Left hindlimb (tissue), 1 donor: Measurements from ENCODE around the gene SLC16A3.
A peak's percentile ranks its signal among the peaks of the same experiment; 100 is the strongest.

Experiments
- DNase-seq: peaks from one replicate; pipeline ENCODE4 v3.0.0-alpha.2; 2018

SLC16A3 gene

GRCh38 chr17:82224666-82225065 lies 4.2 kb upstream of the SLC16A3 start:
- DNase-seq = no peak

GRCh38 chr17:82225368-82226029 lies 3.3 kb upstream of the SLC16A3 start:
- DNase-seq = no peak

- DNase-seq = no peak
Observed at GRCh38 chr17:82226146-82226808, 2.6 kb upstream of the SLC16A3 start.

GRCh38 chr17:82226809-82227628 lies 1.8 kb upstream of the SLC16A3 start:
- no peak for DNase-seq

- DNase-seq = no peak
Observed at GRCh38 chr17:82227629-82228277, 1.1 kb upstream of the SLC16A3 start.

- no peak for DNase-seq
Observed at GRCh38 chr17:82228278-82228841, 482 bp upstream of the SLC16A3 start.

- DNase-seq = no peak
Observed at GRCh38 chr17:82229698-82230608, 1.1 kb downstream of the SLC16A3 start.

- DNase-seq = peak; percentile 89
Observed at GRCh38 chr17:82230609-82231311, 1.9 kb downstream of the SLC16A3 start.

- no peak for DNase-seq
Observed at GRCh38 chr17:82231312-82231561, 2.4 kb downstream of the SLC16A3 start.

- peak; percentile 81 for DNase-seq
Observed at GRCh38 chr17:82231562-82232321, 2.9 kb downstream of the SLC16A3 start.

GRCh38 chr17:82232322-82232820 lies 3.5 kb downstream of the SLC16A3 start:
- peak; percentile 53 for DNase-seq

- peak; percentile 45 for DNase-seq
Observed at GRCh38 chr17:82232876-82233785, 4.3 kb downstream of the SLC16A3 start.

- peak; percentile 32 for DNase-seq
Observed at GRCh38 chr17:82234211-82235055, 5.6 kb downstream of the SLC16A3 start.

GRCh38 chr17:82235056-82235774 lies 6.4 kb downstream of the SLC16A3 start:
- DNase-seq = peak; percentile 32

GRCh38 chr17:82235775-82236141 lies 6.9 kb downstream of the SLC16A3 start:
- DNase-seq = no peak

GRCh38 chr17:82236142-82236971 lies 7.5 kb downstream of the SLC16A3 start:
- peak; percentile 83 for DNase-seq
